Loucy (cell line): ENCODE measurements around the gene MRPS17.

Source experiments
- CTCF ChIP-seq: fragments of 200-600 bp; sonication (generic); conservative IDR thresholded peaks from 2 replicates; pipeline ENCODE4 v1.5.1; 2014; ENCODE audit warnings: mild to moderate bottlenecking, antibody characterized with exemption, low read length
- EZH2phosphoT487 ChIP-seq: fragments of 200-600 bp; IDR thresholded peaks from 2 replicates; pipeline ENCODE4 v1.6.1; 2018; ENCODE audit warnings: antibody characterized with exemption, mild to moderate bottlenecking, moderate library complexity, borderline replicate concordance

GRCh38 chr7:55965805-55966421 lies 14.2 kb downstream of the MRPS17 start:
- TF ChIP-seq CTCF (no peak), EZH2phosphoT487 (no peak)
